CD4-positive, alpha-beta T cell (primary cell): Measurements from ENCODE around the gene CERT1. TPM values are rescaled to one million over a fixed set of nuclear protein-coding genes. Genes with fewer than 3 reads are reported as not detected.

Experiments used
- ATAC-seq: fragments of 200-7000 bp; cut with Tn5 transposase; one replicate; pipeline ENCODE4 v1.10.0; 2022; ENCODE audit warnings: mild to moderate bottlenecking; ENCODE audit not compliant: poor library complexity
- CTCF ChIA-PET: fragments of 350-600 bp; sonication (Branson Sonifier 250); formaldehyde crosslinking; loops from one replicate; lab custom pipeline; 2021; ENCODE audit warnings: antibody characterized with exemption, inconsistent platforms; lab: Charles Lee
- POLR2A ChIA-PET: fragments of 350-600 bp; sonication (Branson Sonifier 250); formaldehyde crosslinking; loops from one replicate; lab custom pipeline; 2021; ENCODE audit warnings: antibody characterized with exemption, inconsistent platforms; lab: Charles Lee
- DNase-seq, 14 experiments: peaks; one replicate each; pipeline ENCODE4 v3.0.0-alpha.2; 2013 to 2020; ENCODE audit warnings: mixed read lengths in 2 of 14
- H3K27ac ChIP-seq, 2 donors: one replicate each; pipeline versions ENCODE4 v1.5.1 to v1.7.0; 2013; ENCODE audit warnings: low read length in 2 of 2, low read depth in 1 of 2, mild to moderate bottlenecking in 1 of 2
- H3K27me3 ChIP-seq, 2 experiments: 1 replicate in 1 of 2; 2 replicates in 1 of 2; pipeline versions ENCODE4 v1.6.1 to v1.7.0; 2013; ENCODE audit warnings: low read length in 2 of 2, control low read depth in 1 of 2, mild to moderate bottlenecking in 1 of 2, moderate library complexity in 1 of 2; ENCODE audit not compliant: insufficient read depth in 2 of 2, control insufficient read depth in 1 of 2
- H3K36me3 ChIP-seq: one replicate; pipeline ENCODE4 v1.6.1; 2013; ENCODE audit warnings: low read length, control low read depth; ENCODE audit not compliant: insufficient read depth
- H3K4me1 ChIP-seq: one replicate; pipeline ENCODE4 v1.6.1; 2013; ENCODE audit warnings: low read length, control low read depth; ENCODE audit not compliant: insufficient read depth
- H3K4me3 ChIP-seq: one replicate; pipeline ENCODE4 v1.5.1; 2013; ENCODE audit warnings: mild to moderate bottlenecking, low read length, moderate library complexity
- H3K9me3 ChIP-seq, 2 experiments: 1 replicate in 1 of 2; 2 replicates in 1 of 2; pipeline versions ENCODE4 v1.6.1 to v1.7.0; 2013; ENCODE audit warnings: low read length in 2 of 2, mild to moderate bottlenecking in 2 of 2, control low read depth in 1 of 2, moderate library complexity in 1 of 2; ENCODE audit not compliant: control insufficient read depth in 1 of 2, insufficient read depth in 1 of 2
- H3K27ac Mint-ChIP-seq: one replicate; pipeline ENCODE4 v1.8.0; 2020; ENCODE audit warnings: mixed read lengths
- H3K27me3 Mint-ChIP-seq: one replicate; pipeline ENCODE4 v1.8.0; 2021; ENCODE audit warnings: mixed read lengths
- H3K36me3 Mint-ChIP-seq: one replicate; pipeline ENCODE4 v1.8.0; 2021; ENCODE audit warnings: low read depth, mixed read lengths
- H3K4me1 Mint-ChIP-seq: one replicate; pipeline ENCODE4 v1.8.0; 2021; ENCODE audit warnings: low read depth, mixed read lengths
- H3K4me3 Mint-ChIP-seq: one replicate; pipeline ENCODE4 v1.8.0; 2020; ENCODE audit warnings: mild to moderate bottlenecking, mixed read lengths
- H3K9me3 Mint-ChIP-seq: one replicate; pipeline ENCODE4 v1.8.0; 2020; ENCODE audit warnings: mixed read lengths
- CTCF ChIP-seq: fragments of 200-600 bp; IDR thresholded peaks from one replicate; pipeline ENCODE4 v1.8.0; 2022; ENCODE audit warnings: antibody characterized with exemption, mild to moderate bottlenecking
- intact Hi-C, 2 experiments: fragments of 100-400 bp; cut with DNase I in 1 of 2; cut with micrococcal nuclease in 1 of 2; formaldehyde crosslinking; loops; one replicate each; pipeline versions ENCODE4 v1.15.1 to v1.9.0; 2023 to 2025; cut with DNase I, micrococcal nuclease
- total RNA-seq, 174 experiments: library from RNA in 2 of 174; stranded (reverse) in 2 of 174; gene quantifications; one replicate each; pipeline ENCODE4 v1.2.3 and lab custom pipeline; 2021 to 2026

CERT1 gene
- total RNA-seq, 2 experiments from 2014 or later: 26.5 to 28.7 TPM

- DNase-seq: no peak
- H3K4me3 ChIP-seq: no peak overlapping the region
Observed at GRCh38 chr5:75349663-75350062, 161.8 kb downstream of the CERT1 start.

GRCh38 chr5:75348241-75348640, 163.2 kb downstream of the CERT1 start:
- Histone ChIP-seq H3K4me3 (no peak overlapping the region), H3K9me3 (no peaks in the 10 kb centered on the region), H3K27me3 (no peaks in the 10 kb centered on the region), H3K36me3 (peaks cover 76% of the 10 kb centered on the region), H3K27ac (no peak overlapping the region), H3K4me1 (no peaks in the 10 kb centered on the region)
- TF ChIP-seq CTCF: no peak
- CTCF ChIA-PET: no interaction called here
- H3K27ac Mint-ChIP-seq: no peak overlapping the region
- no peak overlapping the region for H3K4me3 Mint-ChIP-seq
- peaks cover 88% of the 10 kb centered on the region for H3K36me3 Mint-ChIP-seq
- DNase-seq (no peak), ATAC-seq (no peak)
- no peaks in the 10 kb centered on the region for H3K27me3 Mint-ChIP-seq
- no peaks in the 10 kb centered on the region for H3K4me1 Mint-ChIP-seq
- H3K9me3 Mint-ChIP-seq: no peaks in the 10 kb centered on the region
- POLR2A ChIA-PET: no interaction called here
- intact Hi-C loops: loop anchor here (10.0 kb wide), 2 partner anchors 337 to 583 kb away; partner anchors contain the start of genes GFM2 (in 1 of the 2) and NSA2 (in 1 of the 2)

More at GRCh38 chr5:75349663-75350062, 161.8 kb downstream of the CERT1 start:
- ChIA-PET CTCF (no interaction called here), POLR2A (interaction anchor here (1.2 kb wide), 1 partner anchor 13 kb away, joined by 6 read pairs; the partner anchor contains the start of gene HMGCR)
- H3K36me3 Mint-ChIP-seq: peaks cover 96% of the 10 kb centered on the region
- peaks cover 79% of the 10 kb centered on the region for H3K36me3 ChIP-seq
- no peak for TF ChIP-seq CTCF
- H3K27ac ChIP-seq: no peak overlapping the region
- ATAC-seq: no peak
- H3K27me3 Mint-ChIP-seq: no peaks in the 10 kb centered on the region
- H3K4me3 Mint-ChIP-seq: no peak overlapping the region
- H3K27me3 ChIP-seq: no peaks in the 10 kb centered on the region
- no peaks in the 10 kb centered on the region for H3K4me1 ChIP-seq
- no peaks in the 10 kb centered on the region for H3K9me3 Mint-ChIP-seq
- no peaks in the 10 kb centered on the region for H3K4me1 Mint-ChIP-seq
- intact Hi-C loops: loop anchor here (10.0 kb wide), 2 partner anchors 335 to 585 kb away; partner anchors contain the start of genes GFM2 (in 1 of the 2) and NSA2 (in 1 of the 2)
- no peak overlapping the region for H3K27ac Mint-ChIP-seq
- H3K9me3 ChIP-seq: no peaks in the 10 kb centered on the region

GRCh38 chr5:75342836-75343235, 168.6 kb downstream of the CERT1 start:
- H3K9me3 Mint-ChIP-seq: no peaks in the 10 kb centered on the region
- POLR2A ChIA-PET: no interaction called here
- Histone ChIP-seq H3K9me3 (no peaks in the 10 kb centered on the region), H3K4me1 (no peaks in the 10 kb centered on the region), H3K36me3 (peaks cover 36% of the 10 kb centered on the region), H3K27me3 (no peaks in the 10 kb centered on the region), H3K4me3 (no peak overlapping the region), H3K27ac (no peak overlapping the region)
- no peak overlapping the region for H3K27ac Mint-ChIP-seq
- no peak for DNase-seq
- H3K4me3 Mint-ChIP-seq: no peak overlapping the region
- no peaks in the 10 kb centered on the region for H3K27me3 Mint-ChIP-seq
- no peak for ATAC-seq
- peaks cover 37% of the 10 kb centered on the region for H3K36me3 Mint-ChIP-seq
- intact Hi-C loops: loop anchor here (10.0 kb wide), 2 partner anchors 342 to 578 kb away; partner anchors contain the start of genes GFM2 (in 1 of the 2) and NSA2 (in 1 of the 2)
- CTCF ChIA-PET: no interaction called here
- peaks cover 43% of the 10 kb centered on the region for H3K4me1 Mint-ChIP-seq
- TF ChIP-seq CTCF: no peak
